OCI-LY1 (cell line): ENCODE results near the gene TTC9C.
A peak's percentile ranks its signal among the peaks of the same experiment; 100 is the strongest.

Experiments
- H2AFZ ChIP-seq: fragments of 200-600 bp; sonication (generic), shearing (Covaris generic); 2 replicates; pipeline ENCODE4 v1.6.0; 2014; ENCODE audit warnings: antibody characterized with exemption, mild to moderate bottlenecking, low read length
- H3F3A ChIP-seq: fragments of 200-600 bp; sonication (generic), shearing (Covaris generic); 2 replicates; pipeline ENCODE4 v1.6.0; 2014; ENCODE audit warnings: mild to moderate bottlenecking, antibody characterized with exemption, low read length, moderate library complexity; ENCODE audit not compliant: insufficient read depth
- H3K27ac ChIP-seq: fragments of 200-600 bp; sonication (generic); 2 replicates; pipeline ENCODE4 v1.5.1; 2014; ENCODE audit warnings: low read length, mixed run types, mild to moderate bottlenecking, low read depth; ENCODE audit not compliant: poor library complexity, severe bottlenecking
- H3K27me3 ChIP-seq: fragments of 200-600 bp; sonication (generic); 2 replicates; pipeline ENCODE4 v1.6.0; 2014; ENCODE audit warnings: antibody characterized with exemption, mild to moderate bottlenecking, low read length, moderate library complexity; ENCODE audit not compliant: insufficient read depth
- H3K36me3 ChIP-seq: fragments of 200-600 bp; sonication (generic); 2 replicates; pipeline ENCODE4 v1.6.1; 2014; ENCODE audit warnings: mild to moderate bottlenecking, antibody characterized with exemption, low read length, moderate library complexity, mixed read lengths; ENCODE audit not compliant: insufficient read depth
- H3K4me1 ChIP-seq: fragments of 200-600 bp; sonication (generic); 2 replicates; pipeline ENCODE4 v1.5.1; 2014; ENCODE audit warnings: mild to moderate bottlenecking, low read length, moderate library complexity; ENCODE audit not compliant: insufficient read depth, severe bottlenecking
- H3K4me2 ChIP-seq: fragments of 200-600 bp; sonication (generic), shearing (Covaris generic); 2 replicates; pipeline ENCODE4 v1.6.1; 2014; ENCODE audit warnings: low read length
- H3K4me3 ChIP-seq: fragments of 200-600 bp; sonication (generic); 2 replicates; pipeline ENCODE4 v1.5.1; 2014; ENCODE audit warnings: low read length, low read depth, mild to moderate bottlenecking, mixed read lengths; ENCODE audit not compliant: poor library complexity, severe bottlenecking
- H3K79me2 ChIP-seq: fragments of 200-600 bp; shearing (Covaris generic); 2 replicates; pipeline ENCODE4 v1.6.1; 2016; ENCODE audit warnings: mixed run types, low read length, mixed read lengths; ENCODE audit not compliant: insufficient read depth
- H3K9ac ChIP-seq: fragments of 200-600 bp; sonication (generic), shearing (Covaris generic); 2 replicates; pipeline ENCODE4 v1.6.1; 2014; ENCODE audit warnings: mild to moderate bottlenecking, low read length, mixed read lengths
- H3K9me2 ChIP-seq: fragments of 200-600 bp; sonication (generic), shearing (Covaris generic); 2 replicates; pipeline ENCODE4 v1.6.1; 2014; ENCODE audit warnings: low read depth, mild to moderate bottlenecking, low read length, mixed read lengths
- H3K9me3 ChIP-seq: fragments of 200-600 bp; shearing (Covaris generic); 2 replicates; pipeline ENCODE4 v1.6.1; 2014; ENCODE audit warnings: low read length, mixed read lengths
- H4K20me1 ChIP-seq: fragments of 200-600 bp; sonication (generic), shearing (Covaris generic); 2 replicates; pipeline ENCODE4 v1.6.0; 2016; ENCODE audit warnings: mild to moderate bottlenecking, low read length; ENCODE audit not compliant: insufficient read depth
- EZH2 ChIP-seq: fragments of 200-600 bp; sonication (generic), shearing (Covaris generic); IDR thresholded peaks from 2 replicates; pipeline ENCODE4 v1.8.0; 2017; ENCODE audit warnings: borderline replicate concordance, mixed run types, mild to moderate bottlenecking, antibody characterized with exemption, low read length, moderate library complexity, mixed read lengths
- TF ChIP-seq, protein P1 (sequence below): fragments of 200-600 bp; sonication (generic), shearing (Covaris generic); IDR thresholded peaks from 2 replicates; pipeline ENCODE4 v1.5.1; 2017; ENCODE audit warnings: mild to moderate bottlenecking, antibody characterized with exemption, low read length, moderate library complexity, mixed read lengths

The TTC9C gene

DNA sequence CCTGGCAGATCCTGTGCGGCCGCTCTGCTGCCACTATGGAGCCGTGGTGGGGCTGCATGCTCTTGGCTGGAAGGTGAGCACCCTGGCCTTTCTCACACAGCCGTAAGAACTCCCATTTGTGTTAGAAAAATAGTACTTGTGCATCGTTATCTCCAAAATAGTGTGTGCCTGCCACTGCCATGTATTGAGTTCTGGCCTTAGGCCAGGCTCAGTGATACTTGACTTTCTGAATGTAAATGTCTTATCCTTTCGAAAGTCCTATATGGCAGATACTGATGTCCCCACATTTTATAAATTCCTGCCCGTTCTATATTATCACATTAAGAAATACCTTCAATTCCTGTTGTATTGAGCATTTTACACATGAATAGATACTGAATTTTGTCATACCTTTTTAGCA lies 54.5 kb downstream of the TTC9C start:
- no peak overlapping the region for H3K4me3 ChIP-seq
- no peaks in the 10 kb centered on the region for H3K27me3 ChIP-seq
- H3K4me1 ChIP-seq: peaks cover 10% of the 10 kb centered on the region
- H3K9me2 ChIP-seq: no peaks in the 10 kb centered on the region
- no peak overlapping the region for H3K9ac ChIP-seq
- H2AFZ ChIP-seq: no peak overlapping the region
- no peak for TF ChIP-seq EZH2
- TF ChIP-seq, protein P1, sequence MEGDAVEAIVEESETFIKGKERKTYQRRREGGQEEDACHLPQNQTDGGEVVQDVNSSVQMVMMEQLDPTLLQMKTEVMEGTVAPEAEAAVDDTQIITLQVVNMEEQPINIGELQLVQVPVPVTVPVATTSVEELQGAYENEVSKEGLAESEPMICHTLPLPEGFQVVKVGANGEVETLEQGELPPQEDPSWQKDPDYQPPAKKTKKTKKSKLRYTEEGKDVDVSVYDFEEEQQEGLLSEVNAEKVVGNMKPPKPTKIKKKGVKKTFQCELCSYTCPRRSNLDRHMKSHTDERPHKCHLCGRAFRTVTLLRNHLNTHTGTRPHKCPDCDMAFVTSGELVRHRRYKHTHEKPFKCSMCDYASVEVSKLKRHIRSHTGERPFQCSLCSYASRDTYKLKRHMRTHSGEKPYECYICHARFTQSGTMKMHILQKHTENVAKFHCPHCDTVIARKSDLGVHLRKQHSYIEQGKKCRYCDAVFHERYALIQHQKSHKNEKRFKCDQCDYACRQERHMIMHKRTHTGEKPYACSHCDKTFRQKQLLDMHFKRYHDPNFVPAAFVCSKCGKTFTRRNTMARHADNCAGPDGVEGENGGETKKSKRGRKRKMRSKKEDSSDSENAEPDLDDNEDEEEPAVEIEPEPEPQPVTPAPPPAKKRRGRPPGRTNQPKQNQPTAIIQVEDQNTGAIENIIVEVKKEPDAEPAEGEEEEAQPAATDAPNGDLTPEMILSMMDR: no peak
- no peaks in the 10 kb centered on the region for H3K9me3 ChIP-seq
- no peak overlapping the region for H3K4me2 ChIP-seq
- H3K27ac ChIP-seq: no peak overlapping the region
- H3F3A ChIP-seq: no peaks in the 10 kb centered on the region
- H4K20me1 ChIP-seq: no peaks in the 10 kb centered on the region
- no peaks in the 10 kb centered on the region for H3K79me2 ChIP-seq
- H3K36me3 ChIP-seq: peaks cover 15% of the 10 kb centered on the region; the same call in 1 of the 2 replicates

DNA sequence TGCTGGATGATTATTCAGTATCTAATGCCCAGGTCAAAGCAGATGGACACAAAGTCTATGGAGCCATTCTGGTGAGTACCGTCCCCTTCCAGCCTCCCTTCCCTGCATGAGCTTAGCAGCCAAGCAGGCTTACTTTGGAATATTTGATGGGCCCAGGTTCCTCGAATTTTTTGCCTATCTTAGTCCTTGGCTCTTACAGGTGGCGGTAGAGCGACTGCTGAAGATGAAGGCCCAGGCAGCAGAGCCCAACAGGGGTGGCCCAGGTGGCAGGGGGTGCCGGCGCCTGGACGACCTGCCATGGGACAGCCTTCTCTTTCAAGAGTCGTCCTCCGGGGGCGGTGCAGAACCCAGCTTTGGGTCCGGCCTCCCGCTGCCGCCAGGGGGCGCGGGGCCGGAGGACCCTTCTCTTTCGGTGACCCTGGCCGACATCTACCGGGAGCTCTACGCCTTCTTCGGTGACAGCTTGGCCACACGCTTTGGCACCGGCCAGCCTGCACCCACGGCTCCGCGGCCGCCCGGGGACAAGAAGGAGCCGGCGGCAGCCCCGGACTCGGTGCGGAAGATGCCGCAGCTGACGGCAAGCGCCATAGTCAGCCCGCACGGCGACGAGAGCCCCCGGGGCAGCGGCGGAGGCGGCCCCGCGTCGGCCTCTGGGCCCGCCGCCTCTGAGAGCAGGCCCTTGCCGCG lies 58.2 kb downstream of the TTC9C start:
- H3K4me3 ChIP-seq: peak overlapping the region; percentile 95
- H3K79me2 ChIP-seq: peaks cover 11% of the 10 kb centered on the region; the same call in 1 of the 2 replicates
- no peaks in the 10 kb centered on the region for H3K27me3 ChIP-seq
- no peaks in the 10 kb centered on the region for H4K20me1 ChIP-seq
- H3K4me2 ChIP-seq: peak overlapping the region; percentile 98
- H3K27ac ChIP-seq: peak overlapping the region; percentile 66
- peaks cover 34% of the 10 kb centered on the region; the same call in 1 of the 2 replicates for H3K36me3 ChIP-seq
- H3F3A ChIP-seq: no peaks in the 10 kb centered on the region
- TF ChIP-seq EZH2: no peak
- TF ChIP-seq, protein P1: peak; percentile 91
- peak overlapping the region; percentile 92 for H3K9ac ChIP-seq
- H3K9me3 ChIP-seq: no peaks in the 10 kb centered on the region
- no peak overlapping the region for H2AFZ ChIP-seq
- no peaks in the 10 kb centered on the region for H3K9me2 ChIP-seq
- peaks cover 43% of the 10 kb centered on the region for H3K4me1 ChIP-seq

DNA sequence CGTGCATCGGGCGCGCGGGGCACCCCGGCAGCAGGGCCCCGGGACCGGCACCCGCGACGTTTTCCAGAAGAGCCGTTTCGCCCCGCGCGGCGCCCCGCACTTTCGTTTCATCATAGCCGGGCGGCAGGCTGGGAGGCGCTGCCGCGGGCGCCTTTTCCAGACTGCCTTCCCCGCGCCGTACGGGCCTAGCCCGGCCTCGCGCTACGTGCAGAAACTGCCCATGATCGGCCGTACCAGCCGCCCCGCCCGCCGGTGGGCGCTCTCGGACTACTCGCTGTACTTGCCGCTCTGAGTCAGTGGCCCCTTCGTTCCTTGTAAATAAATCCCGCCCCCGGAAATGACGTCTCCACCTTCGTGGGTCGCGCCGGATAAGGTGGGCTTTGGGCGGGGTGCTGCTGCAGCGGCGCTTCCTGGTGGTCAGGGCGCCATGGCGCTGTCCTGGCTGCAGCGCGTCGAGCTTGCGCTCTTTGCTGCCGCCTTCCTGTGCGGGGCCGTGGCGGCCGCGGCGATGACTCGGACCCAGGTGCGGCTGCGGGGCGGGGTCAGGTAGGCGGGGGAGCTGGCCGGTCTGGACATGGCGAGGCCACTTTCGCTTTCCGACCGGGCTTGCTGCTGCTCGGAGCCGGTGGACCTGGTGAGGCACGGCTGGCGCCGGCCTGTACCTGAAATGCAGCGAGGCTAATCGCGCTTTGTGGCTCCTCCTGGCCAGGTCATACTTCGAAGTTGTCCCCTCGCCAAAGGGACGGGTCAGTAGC lies 58.9 kb downstream of the TTC9C start, which contains the start of gene TMEM179B:
Gene TMEM179B, plus strand, starts transcription at position 398 of the 755 bp plus-strand sequence. Its CDS starts 30 bp downstream, at position 428.
- TF ChIP-seq, protein P1: peak; percentile 39
- no peak for TF ChIP-seq EZH2
- H3F3A ChIP-seq: no peaks in the 10 kb centered on the region
- H2AFZ ChIP-seq: no peak within 1 kb of the TSS
- no peaks in the 10 kb centered on the region for H4K20me1 ChIP-seq
- H3K9ac ChIP-seq: peak within 1 kb of the TSS; percentile 92
- no peaks in the 10 kb centered on the region for H3K27me3 ChIP-seq
- H3K9me2 ChIP-seq: no peaks in the 10 kb centered on the region
- no peaks in the 10 kb centered on the region for H3K9me3 ChIP-seq
- peak within 1 kb of the TSS; percentile 95 for H3K4me3 ChIP-seq
- peaks cover 11% of the 10 kb centered on the region; the same call in 1 of the 2 replicates for H3K79me2 ChIP-seq
- H3K4me1 ChIP-seq: peaks cover 46% of the 10 kb centered on the region
- peak within 1 kb of the TSS; percentile 66 for H3K27ac ChIP-seq
- H3K36me3 ChIP-seq: peaks cover 30% of the 10 kb centered on the region; the same call in 1 of the 2 replicates
- H3K4me2 ChIP-seq: peak within 1 kb of the TSS; percentile 98
